WTC11 (cell line): ENCODE measurements around the gene CELF2. TPM values are rescaled to one million over a fixed set of nuclear protein-coding genes. Genes with fewer than 3 reads are reported as not detected.

Experiments used
- ATAC-seq: fragments of 200-7000 bp; cut with Tn5 transposase; 2 replicates; pipeline ENCODE4 v1.10.0; 2021; ENCODE audit warnings: mild to moderate bottlenecking, moderate library complexity
- CTCF ChIA-PET: fragments of 300-600 bp; sonication (Branson Sonifier 250); formaldehyde crosslinking; loops from one replicate; lab custom pipeline; 2021; ENCODE audit warnings: antibody characterized with exemption; lab: Charles Lee
- POLR2A ChIA-PET: fragments of 350-600 bp; sonication (Branson Sonifier 250); formaldehyde crosslinking; loops from one replicate; lab custom pipeline; 2021; ENCODE audit warnings: antibody characterized with exemption; lab: Charles Lee
- DNase-seq: peaks from one replicate; pipeline ENCODE4 v3.0.0; 2021; ENCODE audit warnings: low spot score
- H3K27ac Mint-ChIP-seq: 2 replicates; pipeline ENCODE4 v1.8.0; 2021; ENCODE audit warnings: mixed read lengths
- H3K27me3 Mint-ChIP-seq: 2 replicates; pipeline ENCODE4 v1.8.0; 2021; ENCODE audit warnings: low read depth, mild to moderate bottlenecking, moderate library complexity, mixed read lengths
- H3K36me3 Mint-ChIP-seq: 2 replicates; pipeline ENCODE4 v1.8.0; 2021; ENCODE audit warnings: mixed read lengths
- H3K4me1 Mint-ChIP-seq: 2 replicates; pipeline ENCODE4 v1.8.0; 2022; ENCODE audit warnings: mixed read lengths
- H3K4me3 Mint-ChIP-seq: 2 replicates; pipeline ENCODE4 v1.8.0; 2021; ENCODE audit warnings: mild to moderate bottlenecking, moderate library complexity, mixed read lengths
- H3K9me3 Mint-ChIP-seq: 2 replicates; pipeline ENCODE4 v1.8.0; 2021; ENCODE audit warnings: mixed read lengths
- AR ChIP-seq: fragments of 250-450 bp; sonication (Bioruptor Pico); IDR thresholded peaks from 2 replicates; pipeline ENCODE4 v1.9.0; 2021; ENCODE audit warnings: mild to moderate bottlenecking
- ATF2 ChIP-seq: sonication (generic); formaldehyde crosslinking; IDR thresholded peaks from 2 replicates; pipeline ENCODE4 v1.8.1; 2022; ENCODE audit warnings: low read depth, missing genetic modification reagents, borderline replicate concordance
- ATF3 ChIP-seq: sonication (generic); formaldehyde crosslinking; conservative IDR thresholded peaks from 2 replicates; pipeline ENCODE4 v1.8.1; 2022; ENCODE audit warnings: mild to moderate bottlenecking, missing genetic modification reagents
- CTCF ChIP-seq: fragments of 200-600 bp; IDR thresholded peaks from 2 replicates; pipeline ENCODE4 v1.8.0; 2022; ENCODE audit warnings: antibody characterized with exemption
- E2F5 ChIP-seq: sonication (generic); formaldehyde crosslinking; IDR thresholded peaks from 2 replicates; pipeline ENCODE4 v1.8.1; 2022; ENCODE audit warnings: mild to moderate bottlenecking, moderate library complexity, missing genetic modification reagents
- EMX1 ChIP-seq: fragments of 250-450 bp; sonication (Bioruptor Pico); IDR thresholded peaks from 2 replicates; pipeline ENCODE4 v1.8.0; 2021; ENCODE audit warnings: mild to moderate bottlenecking
- GRHL2 ChIP-seq: fragments of 250-450 bp; sonication (Bioruptor Pico); IDR thresholded peaks from 2 replicates; pipeline ENCODE4 v1.8.0; 2022; ENCODE audit warnings: mild to moderate bottlenecking, moderate library complexity; ENCODE audit not compliant: insufficient replicate concordance, severe bottlenecking
- NR1H2 ChIP-seq: sonication (generic); formaldehyde crosslinking; IDR thresholded peaks from 2 replicates; pipeline ENCODE4 v1.9.0; 2021; ENCODE audit warnings: mild to moderate bottlenecking, moderate library complexity, missing genetic modification reagents
- RELA ChIP-seq: sonication (generic); formaldehyde crosslinking; IDR thresholded peaks from 2 replicates; pipeline ENCODE4 v1.8.1; 2022; ENCODE audit warnings: missing genetic modification reagents, mild to moderate bottlenecking, borderline replicate concordance
- total RNA-seq: library from RNA; stranded (reverse); gene quantifications from 3 replicates; pipeline ENCODE4 v1.2.3, GENCODE V29; 2021
- TF ChIP-seq, protein P1 (sequence below): sonication (generic); formaldehyde crosslinking; IDR thresholded peaks from 2 replicates; pipeline ENCODE4 v1.8.1; 2023; ENCODE audit warnings: mild to moderate bottlenecking, missing genetic modification reagents, moderate library complexity
- TF ChIP-seq, protein P2 (sequence below): fragments of 250-450 bp; sonication (Bioruptor Pico); IDR thresholded peaks from 2 replicates; pipeline ENCODE4 v1.9.0; 2021; ENCODE audit warnings: moderate library complexity, mild to moderate bottlenecking, inconsistent platforms, borderline replicate concordance
- TF ChIP-seq, protein P3 (sequence below): sonication (generic); formaldehyde crosslinking; IDR thresholded peaks from 2 replicates; pipeline ENCODE4 v1.8.0; 2022; ENCODE audit warnings: mild to moderate bottlenecking, missing genetic modification reagents
- TF ChIP-seq, protein P4 (sequence below): sonication (generic); formaldehyde crosslinking; IDR thresholded peaks from 2 replicates; pipeline ENCODE4 v1.8.0; 2023; ENCODE audit warnings: mild to moderate bottlenecking, missing genetic modification reagents
- TF ChIP-seq, protein P5 (sequence below): sonication (generic); formaldehyde crosslinking; IDR thresholded peaks from 2 replicates; pipeline ENCODE4 v1.8.1; 2023; ENCODE audit warnings: mild to moderate bottlenecking, moderate library complexity, missing genetic modification reagents
- TF ChIP-seq, protein P6 (sequence below): fragments of 250-450 bp; sonication (Bioruptor Pico); IDR thresholded peaks from 2 replicates; pipeline ENCODE4 v1.9.0; 2021; ENCODE audit warnings: mild to moderate bottlenecking, borderline replicate concordance

CELF2 gene
- total RNA-seq, 1 experiment from 2014 or later: 24.6 TPM

GRCh38 chr10:11261143-11261542 is 243.5 kb downstream of the CELF2 start (continued):
- TF ChIP-seq ATF2 (no peak), EMX1 (CRISPR knock-in tag) (no peak), CTCF (no peak), GRHL2 (no peak), RELA (no peak), ATF3 (CRISPR knock-in tag) (no peak), NR1H2 (CRISPR knock-in tag) (no peak)
- TF ChIP-seq, protein P1, sequence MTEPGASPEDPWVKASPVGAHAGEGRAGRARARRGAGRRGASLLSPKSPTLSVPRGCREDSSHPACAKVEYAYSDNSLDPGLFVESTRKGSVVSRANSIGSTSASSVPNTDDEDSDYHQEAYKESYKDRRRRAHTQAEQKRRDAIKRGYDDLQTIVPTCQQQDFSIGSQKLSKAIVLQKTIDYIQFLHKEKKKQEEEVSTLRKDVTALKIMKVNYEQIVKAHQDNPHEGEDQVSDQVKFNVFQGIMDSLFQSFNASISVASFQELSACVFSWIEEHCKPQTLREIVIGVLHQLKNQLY (CRISPR knock-in tag): no peak
- TF ChIP-seq, protein P2, sequence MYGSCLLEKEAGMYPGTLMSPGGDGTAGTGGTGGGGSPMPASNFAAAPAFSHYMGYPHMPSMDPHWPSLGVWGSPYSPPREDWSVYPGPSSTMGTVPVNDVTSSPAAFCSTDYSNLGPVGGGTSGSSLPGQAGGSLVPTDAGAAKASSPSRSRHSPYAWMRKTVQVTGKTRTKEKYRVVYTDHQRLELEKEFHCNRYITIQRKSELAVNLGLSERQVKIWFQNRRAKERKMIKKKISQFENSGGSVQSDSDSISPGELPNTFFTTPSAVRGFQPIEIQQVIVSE (CRISPR knock-in tag): no peak
- TF ChIP-seq, protein P3, sequence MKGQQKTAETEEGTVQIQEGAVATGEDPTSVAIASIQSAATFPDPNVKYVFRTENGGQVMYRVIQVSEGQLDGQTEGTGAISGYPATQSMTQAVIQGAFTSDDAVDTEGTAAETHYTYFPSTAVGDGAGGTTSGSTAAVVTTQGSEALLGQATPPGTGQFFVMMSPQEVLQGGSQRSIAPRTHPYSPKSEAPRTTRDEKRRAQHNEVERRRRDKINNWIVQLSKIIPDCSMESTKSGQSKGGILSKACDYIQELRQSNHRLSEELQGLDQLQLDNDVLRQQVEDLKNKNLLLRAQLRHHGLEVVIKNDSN: no peak

DNA sequence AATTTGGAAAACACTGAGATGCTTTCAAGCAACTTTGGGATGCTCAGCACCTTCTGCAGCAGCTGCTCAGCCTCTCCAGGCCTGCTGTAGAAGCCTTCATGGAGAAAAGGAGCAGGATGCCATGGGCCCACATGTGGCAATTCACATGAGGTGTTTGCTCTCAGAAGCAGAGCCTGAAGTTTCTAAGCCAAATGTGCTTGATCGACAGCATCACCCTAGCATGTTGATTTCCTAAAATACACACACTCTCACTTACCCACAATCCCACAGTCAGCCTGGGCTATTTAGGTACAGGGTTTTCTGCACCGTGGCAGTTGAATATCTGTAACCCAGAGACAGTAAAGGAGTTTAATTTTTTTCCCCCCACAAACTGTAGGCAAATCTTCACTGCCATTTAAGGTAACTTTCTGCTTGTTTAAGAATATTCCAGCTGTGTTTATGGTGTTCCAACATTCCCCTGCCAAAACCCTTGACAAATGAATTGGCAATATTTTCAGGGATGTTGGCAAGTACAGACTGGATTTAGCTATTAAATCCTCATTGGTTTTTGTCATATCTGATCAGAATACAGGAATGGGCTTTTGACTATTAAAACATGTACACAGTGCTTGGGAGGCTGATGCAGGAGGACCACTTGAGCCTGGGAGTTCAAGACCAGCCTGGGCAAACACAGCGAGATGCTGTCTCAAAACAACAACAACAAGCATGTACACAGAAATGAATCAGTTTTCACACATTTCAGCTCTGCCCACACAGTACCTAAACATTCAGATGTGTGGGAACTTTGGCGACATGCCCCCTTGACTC is 244.2 kb downstream of the CELF2 start:
- Mint-ChIP-seq H3K4me3 (no peak overlapping the region), H3K9me3 (no peaks in the 10 kb centered on the region), H3K36me3 (peaks cover 24% of the 10 kb centered on the region; the same call in 1 of the 2 replicates), H3K4me1 (peaks cover 24% of the 10 kb centered on the region), H3K27me3 (no peaks in the 10 kb centered on the region), H3K27ac (no peak overlapping the region)
- DNase-seq (no peak), ATAC-seq (no peak)
- POLR2A ChIA-PET: no interaction called here
- CTCF ChIA-PET: no interaction called here
- TF ChIP-seq E2F5 (no peak), AR (CRISPR knock-in tag) (no peak)
- TF ChIP-seq, protein P4, sequence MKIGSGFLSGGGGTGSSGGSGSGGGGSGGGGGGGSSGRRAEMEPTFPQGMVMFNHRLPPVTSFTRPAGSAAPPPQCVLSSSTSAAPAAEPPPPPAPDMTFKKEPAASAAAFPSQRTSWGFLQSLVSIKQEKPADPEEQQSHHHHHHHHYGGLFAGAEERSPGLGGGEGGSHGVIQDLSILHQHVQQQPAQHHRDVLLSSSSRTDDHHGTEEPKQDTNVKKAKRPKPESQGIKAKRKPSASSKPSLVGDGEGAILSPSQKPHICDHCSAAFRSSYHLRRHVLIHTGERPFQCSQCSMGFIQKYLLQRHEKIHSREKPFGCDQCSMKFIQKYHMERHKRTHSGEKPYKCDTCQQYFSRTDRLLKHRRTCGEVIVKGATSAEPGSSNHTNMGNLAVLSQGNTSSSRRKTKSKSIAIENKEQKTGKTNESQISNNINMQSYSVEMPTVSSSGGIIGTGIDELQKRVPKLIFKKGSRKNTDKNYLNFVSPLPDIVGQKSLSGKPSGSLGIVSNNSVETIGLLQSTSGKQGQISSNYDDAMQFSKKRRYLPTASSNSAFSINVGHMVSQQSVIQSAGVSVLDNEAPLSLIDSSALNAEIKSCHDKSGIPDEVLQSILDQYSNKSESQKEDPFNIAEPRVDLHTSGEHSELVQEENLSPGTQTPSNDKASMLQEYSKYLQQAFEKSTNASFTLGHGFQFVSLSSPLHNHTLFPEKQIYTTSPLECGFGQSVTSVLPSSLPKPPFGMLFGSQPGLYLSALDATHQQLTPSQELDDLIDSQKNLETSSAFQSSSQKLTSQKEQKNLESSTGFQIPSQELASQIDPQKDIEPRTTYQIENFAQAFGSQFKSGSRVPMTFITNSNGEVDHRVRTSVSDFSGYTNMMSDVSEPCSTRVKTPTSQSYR (CRISPR knock-in tag): no peak
- TF ChIP-seq, protein P5, sequence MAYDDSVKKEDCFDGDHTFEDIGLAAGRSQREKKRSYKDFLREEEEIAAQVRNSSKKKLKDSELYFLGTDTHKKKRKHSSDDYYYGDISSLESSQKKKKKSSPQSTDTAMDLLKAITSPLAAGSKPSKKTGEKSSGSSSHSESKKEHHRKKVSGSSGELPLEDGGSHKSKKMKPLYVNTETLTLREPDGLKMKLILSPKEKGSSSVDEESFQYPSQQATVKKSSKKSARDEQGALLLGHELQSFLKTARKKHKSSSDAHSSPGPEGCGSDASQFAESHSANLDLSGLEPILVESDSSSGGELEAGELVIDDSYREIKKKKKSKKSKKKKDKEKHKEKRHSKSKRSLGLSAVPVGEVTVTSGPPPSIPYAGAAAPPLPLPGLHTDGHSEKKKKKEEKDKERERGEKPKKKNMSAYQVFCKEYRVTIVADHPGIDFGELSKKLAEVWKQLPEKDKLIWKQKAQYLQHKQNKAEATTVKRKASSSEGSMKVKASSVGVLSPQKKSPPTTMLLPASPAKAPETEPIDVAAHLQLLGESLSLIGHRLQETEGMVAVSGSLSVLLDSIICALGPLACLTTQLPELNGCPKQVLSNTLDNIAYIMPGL: 0 out of 2 replicates have a peak, but pooled peaks have one; percentile 24
- TF ChIP-seq, protein P6, sequence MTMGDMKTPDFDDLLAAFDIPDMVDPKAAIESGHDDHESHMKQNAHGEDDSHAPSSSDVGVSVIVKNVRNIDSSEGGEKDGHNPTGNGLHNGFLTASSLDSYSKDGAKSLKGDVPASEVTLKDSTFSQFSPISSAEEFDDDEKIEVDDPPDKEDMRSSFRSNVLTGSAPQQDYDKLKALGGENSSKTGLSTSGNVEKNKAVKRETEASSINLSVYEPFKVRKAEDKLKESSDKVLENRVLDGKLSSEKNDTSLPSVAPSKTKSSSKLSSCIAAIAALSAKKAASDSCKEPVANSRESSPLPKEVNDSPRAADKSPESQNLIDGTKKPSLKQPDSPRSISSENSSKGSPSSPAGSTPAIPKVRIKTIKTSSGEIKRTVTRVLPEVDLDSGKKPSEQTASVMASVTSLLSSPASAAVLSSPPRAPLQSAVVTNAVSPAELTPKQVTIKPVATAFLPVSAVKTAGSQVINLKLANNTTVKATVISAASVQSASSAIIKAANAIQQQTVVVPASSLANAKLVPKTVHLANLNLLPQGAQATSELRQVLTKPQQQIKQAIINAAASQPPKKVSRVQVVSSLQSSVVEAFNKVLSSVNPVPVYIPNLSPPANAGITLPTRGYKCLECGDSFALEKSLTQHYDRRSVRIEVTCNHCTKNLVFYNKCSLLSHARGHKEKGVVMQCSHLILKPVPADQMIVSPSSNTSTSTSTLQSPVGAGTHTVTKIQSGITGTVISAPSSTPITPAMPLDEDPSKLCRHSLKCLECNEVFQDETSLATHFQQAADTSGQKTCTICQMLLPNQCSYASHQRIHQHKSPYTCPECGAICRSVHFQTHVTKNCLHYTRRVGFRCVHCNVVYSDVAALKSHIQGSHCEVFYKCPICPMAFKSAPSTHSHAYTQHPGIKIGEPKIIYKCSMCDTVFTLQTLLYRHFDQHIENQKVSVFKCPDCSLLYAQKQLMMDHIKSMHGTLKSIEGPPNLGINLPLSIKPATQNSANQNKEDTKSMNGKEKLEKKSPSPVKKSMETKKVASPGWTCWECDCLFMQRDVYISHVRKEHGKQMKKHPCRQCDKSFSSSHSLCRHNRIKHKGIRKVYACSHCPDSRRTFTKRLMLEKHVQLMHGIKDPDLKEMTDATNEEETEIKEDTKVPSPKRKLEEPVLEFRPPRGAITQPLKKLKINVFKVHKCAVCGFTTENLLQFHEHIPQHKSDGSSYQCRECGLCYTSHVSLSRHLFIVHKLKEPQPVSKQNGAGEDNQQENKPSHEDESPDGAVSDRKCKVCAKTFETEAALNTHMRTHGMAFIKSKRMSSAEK: no peak
